GM13977 (cell line): ENCODE measurements around the gene HIPK2.

Experiments
- DNase-seq: peaks from one replicate; pipeline ENCODE4 v3.0.0; 2012; ENCODE audit warnings: low spot score
- in situ Hi-C: fragments of 300-500 bp; cut with MboI; formaldehyde crosslinking; loops from one replicate; pipeline ENCODE4 v1.12.0; 2022; ENCODE audit warnings: low sequenced_read_pairs, low pct_unique_long_range_greater_than_20kb, mixed read lengths, inconsistent platforms; ENCODE audit not compliant: unreplicated experiment
- TF ChIP-seq, protein P1 (sequence below): IDR thresholded peaks from 2 replicates; pipeline ENCODE4 v1.5.1; 2012; ENCODE audit warnings: mild to moderate bottlenecking, control low read depth; ENCODE audit not compliant: insufficient read depth; ENCODE audit errors: extremely low read depth, missing control alignments

Gene HIPK2

GRCh38 chr7:139656387-139656786, 121.4 kb downstream of the HIPK2 start:
- TF ChIP-seq, protein P1, sequence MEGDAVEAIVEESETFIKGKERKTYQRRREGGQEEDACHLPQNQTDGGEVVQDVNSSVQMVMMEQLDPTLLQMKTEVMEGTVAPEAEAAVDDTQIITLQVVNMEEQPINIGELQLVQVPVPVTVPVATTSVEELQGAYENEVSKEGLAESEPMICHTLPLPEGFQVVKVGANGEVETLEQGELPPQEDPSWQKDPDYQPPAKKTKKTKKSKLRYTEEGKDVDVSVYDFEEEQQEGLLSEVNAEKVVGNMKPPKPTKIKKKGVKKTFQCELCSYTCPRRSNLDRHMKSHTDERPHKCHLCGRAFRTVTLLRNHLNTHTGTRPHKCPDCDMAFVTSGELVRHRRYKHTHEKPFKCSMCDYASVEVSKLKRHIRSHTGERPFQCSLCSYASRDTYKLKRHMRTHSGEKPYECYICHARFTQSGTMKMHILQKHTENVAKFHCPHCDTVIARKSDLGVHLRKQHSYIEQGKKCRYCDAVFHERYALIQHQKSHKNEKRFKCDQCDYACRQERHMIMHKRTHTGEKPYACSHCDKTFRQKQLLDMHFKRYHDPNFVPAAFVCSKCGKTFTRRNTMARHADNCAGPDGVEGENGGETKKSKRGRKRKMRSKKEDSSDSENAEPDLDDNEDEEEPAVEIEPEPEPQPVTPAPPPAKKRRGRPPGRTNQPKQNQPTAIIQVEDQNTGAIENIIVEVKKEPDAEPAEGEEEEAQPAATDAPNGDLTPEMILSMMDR: no peak
- in situ Hi-C loops: no loop called here
- no peak for DNase-seq

- in situ Hi-C loops: no loop called here
- no peak for DNase-seq
- TF ChIP-seq, protein P1: no peak
Observed at GRCh38 chr7:139655305-139655704, 122.5 kb downstream of the HIPK2 start.

GRCh38 chr7:139654276-139655181, 123.3 kb downstream of the HIPK2 start:
- in situ Hi-C loops: no loop called here
- DNase-seq: no peak
- TF ChIP-seq, protein P1: no peak

GRCh38 chr7:139651914-139652313, 125.9 kb downstream of the HIPK2 start:
- in situ Hi-C loops: no loop called here
- TF ChIP-seq, protein P1: no peak
- DNase-seq: no peak

DNA sequence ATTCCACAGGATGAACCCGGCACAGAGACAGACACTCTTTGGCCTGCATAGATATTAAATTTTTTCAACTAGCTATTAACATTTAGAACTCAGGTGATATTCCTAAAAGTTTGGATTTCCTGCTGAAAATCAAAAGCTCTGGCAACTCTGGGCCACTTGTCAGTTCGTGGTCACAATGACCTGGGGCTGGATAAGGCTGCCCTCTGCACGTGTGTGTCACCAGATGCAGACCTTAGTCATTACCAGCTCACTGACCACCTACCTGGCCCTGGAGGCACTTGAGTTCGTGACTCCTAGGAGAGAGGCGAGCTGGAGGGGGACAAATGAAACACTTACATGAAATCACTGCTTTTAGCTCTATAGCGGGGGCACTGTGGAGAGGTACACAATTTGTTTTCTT, 126.5 kb downstream of the HIPK2 start:
- TF ChIP-seq, protein P1: no peak
- in situ Hi-C loops: no loop called here
- DNase-seq: no peak

DNA sequence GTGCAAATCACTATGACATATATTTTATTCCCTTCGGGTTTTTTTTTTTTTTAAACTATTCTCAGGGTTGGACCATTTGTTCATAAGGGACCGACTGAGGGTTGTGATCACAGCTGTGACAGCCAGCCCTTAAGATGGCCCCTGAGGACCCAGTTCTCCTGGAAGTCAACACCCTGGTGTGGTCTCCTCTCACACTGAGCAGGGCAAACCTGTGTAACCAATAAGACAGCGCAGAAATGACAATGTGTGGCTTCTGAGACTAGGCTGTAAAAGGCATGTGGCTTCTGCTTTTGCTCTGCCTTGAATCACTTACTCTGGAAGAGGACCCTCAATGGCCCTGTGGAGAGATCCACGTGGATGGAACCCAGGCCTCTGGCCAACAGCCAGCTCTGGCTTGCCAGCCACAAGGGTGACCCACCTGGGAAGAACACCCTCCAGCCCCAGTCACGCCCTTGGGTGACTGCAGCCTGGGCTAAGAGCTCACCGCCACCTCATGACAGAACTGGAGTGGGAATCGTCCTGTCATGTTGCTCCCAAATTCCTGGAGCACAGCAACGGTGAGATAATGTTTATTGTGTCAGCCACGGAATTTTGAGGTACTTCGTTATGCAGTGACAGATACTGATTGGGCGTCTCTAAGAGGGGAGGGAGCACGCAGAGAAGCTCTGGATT, 127.2 kb downstream of the HIPK2 start:
- no peak for DNase-seq
- TF ChIP-seq, protein P1: no peak
- in situ Hi-C loops: no loop called here
